Measurements from ENCODE around the gene KLHL3.

The KLHL3 gene

DNA sequence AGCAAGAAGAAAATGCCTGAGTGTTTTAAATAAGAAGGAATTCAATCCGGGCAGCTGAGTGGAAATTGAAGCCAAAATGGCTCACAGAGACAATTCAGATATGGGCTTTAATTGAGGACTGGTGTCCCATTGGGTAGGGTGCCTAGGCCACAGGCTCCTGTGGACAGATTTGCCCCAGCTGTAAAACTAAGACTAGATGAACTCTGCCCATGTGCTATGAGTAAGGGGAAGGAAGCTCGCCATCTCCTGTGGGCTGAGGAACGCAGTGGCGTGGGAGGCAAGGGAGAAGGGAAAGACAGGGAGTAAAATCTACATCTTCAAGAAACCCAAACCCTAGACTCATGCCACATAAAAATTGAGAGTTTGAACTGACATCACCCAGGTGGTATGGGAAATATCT is 66.1 kb downstream of the KLHL3 start:
- ATAC-seq (no peak), DNase-seq (ENCODE audit: low spot score in 2 of 2) (no peak)
- Mint-ChIP-seq H3K4me3 (no peak overlapping the region), H3K36me3 (no peaks in the 10 kb centered on the region), H3K9me3 (no peaks in the 10 kb centered on the region), H3K4me1 (peaks cover 11% of the 10 kb centered on the region), H3K27ac (no peak overlapping the region)

DNA sequence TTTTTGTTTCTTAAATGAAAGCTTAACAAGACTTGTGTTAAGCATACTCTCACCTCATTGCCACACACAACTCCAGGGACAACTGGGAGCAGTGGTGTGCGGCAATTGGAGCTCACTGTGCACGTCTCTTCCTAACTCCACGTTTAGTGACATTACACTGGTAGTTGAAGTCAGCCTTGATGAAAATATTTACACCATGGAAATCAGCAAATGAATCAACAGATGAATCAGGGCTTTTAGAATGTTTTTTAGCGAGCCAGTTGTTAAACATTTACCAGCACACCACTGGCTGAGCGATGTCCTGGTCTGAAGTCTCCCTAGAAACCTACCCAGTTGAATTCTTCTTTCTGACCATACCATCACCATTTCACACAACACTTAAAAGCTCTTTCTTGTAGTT is 67.3 kb downstream of the KLHL3 start:
- H3K36me3 Mint-ChIP-seq, result no peaks in the 10 kb centered on the region

DNA sequence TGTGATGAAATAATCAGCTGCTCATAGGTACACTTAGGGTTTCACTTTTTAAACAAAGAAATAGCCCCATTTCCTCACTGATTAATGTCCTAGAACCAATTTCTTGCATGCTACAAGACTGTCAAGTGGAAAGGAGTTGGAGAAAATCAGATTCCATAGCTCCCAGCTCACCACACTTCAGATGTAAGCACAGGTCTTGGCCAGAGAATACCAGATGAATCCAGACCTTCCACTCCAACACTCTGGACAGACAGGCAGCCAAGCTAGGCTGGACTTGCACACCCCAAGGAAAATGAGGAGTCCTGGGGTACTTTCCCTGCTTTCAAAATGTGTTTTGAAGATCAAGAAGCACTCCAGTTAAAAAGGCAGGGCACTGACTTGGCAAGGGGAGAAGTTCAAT is 68.5 kb downstream of the KLHL3 start:
- Mint-ChIP-seq H3K4me1 (peaks cover 11% of the 10 kb centered on the region), H3K36me3 (no peaks in the 10 kb centered on the region), H3K9me3 (no peaks in the 10 kb centered on the region), H3K27ac (no peak overlapping the region), H3K4me3 (no peak overlapping the region)
- no peak for ATAC-seq
- DNase-seq (ENCODE audit: low spot score in 2 of 2), result no peak

More for the DNA sequence above, 67.3 kb downstream of the KLHL3 start:
- Mint-ChIP-seq H3K4me1 (peaks cover 11% of the 10 kb centered on the region), H3K9me3 (no peaks in the 10 kb centered on the region), H3K27ac (peak overlapping the region; percentile 46), H3K4me3 (no peak overlapping the region)
- DNase-seq (ENCODE audit: low spot score in 2 of 2) (no peak), ATAC-seq (no peak)

DNA sequence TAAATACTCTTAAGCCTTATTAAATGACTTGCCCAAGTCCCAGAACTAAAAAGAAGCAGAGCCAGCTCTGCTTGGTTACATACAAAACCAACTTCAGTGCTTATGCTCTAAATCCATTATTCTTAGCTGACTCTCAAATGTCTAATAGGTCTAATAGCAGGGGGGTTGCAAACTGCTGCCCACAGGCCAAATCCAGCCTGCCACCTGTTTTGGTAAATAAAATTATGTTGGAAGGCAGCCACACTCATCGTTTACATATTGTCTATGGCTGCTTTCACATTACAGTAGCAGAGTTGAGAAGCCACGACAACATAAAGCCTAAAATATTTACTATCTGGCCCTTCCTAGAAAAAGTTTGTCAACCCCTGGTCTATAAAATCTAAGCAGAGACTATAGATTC is 69.0 kb downstream of the KLHL3 start:
- DNase-seq (ENCODE audit: low spot score in 2 of 2) (no peak), ATAC-seq (no peak)
- Mint-ChIP-seq H3K9me3 (no peaks in the 10 kb centered on the region), H3K36me3 (no peaks in the 10 kb centered on the region), H3K27ac (peak overlapping the region; percentile 54), H3K4me1 (peaks cover 11% of the 10 kb centered on the region), H3K4me3 (peak overlapping the region; percentile 12)

DNA sequence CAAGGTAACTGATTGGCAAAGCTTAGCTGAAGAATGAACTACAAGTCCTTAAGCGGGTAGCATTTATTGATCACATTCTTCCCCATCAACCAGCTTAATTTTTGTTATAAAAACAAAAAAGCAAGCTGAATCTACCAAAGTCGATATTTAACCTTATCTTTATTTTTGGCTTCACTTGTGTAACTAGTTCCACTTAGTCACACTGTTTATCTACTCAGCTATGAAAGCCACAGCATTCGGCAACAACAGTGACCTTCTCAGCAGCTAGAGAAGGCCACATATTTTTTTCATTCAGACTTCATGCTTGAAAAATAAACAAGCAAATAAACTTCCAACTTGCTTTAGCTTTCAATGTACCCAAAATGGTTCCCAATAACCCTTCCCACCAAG is 69.4 kb downstream of the KLHL3 start:
- ATAC-seq (peak; percentile 82), DNase-seq (ENCODE audit: low spot score in 2 of 2) (no peak)
- H3K9me3 Mint-ChIP-seq, result no peaks in the 10 kb centered on the region
- H3K27ac Mint-ChIP-seq, result peak overlapping the region; percentile 54
- peak overlapping the region; percentile 12 for H3K4me3 Mint-ChIP-seq
- H3K4me1 Mint-ChIP-seq, result peaks cover 11% of the 10 kb centered on the region
- H3K36me3 Mint-ChIP-seq, result no peaks in the 10 kb centered on the region

DNA sequence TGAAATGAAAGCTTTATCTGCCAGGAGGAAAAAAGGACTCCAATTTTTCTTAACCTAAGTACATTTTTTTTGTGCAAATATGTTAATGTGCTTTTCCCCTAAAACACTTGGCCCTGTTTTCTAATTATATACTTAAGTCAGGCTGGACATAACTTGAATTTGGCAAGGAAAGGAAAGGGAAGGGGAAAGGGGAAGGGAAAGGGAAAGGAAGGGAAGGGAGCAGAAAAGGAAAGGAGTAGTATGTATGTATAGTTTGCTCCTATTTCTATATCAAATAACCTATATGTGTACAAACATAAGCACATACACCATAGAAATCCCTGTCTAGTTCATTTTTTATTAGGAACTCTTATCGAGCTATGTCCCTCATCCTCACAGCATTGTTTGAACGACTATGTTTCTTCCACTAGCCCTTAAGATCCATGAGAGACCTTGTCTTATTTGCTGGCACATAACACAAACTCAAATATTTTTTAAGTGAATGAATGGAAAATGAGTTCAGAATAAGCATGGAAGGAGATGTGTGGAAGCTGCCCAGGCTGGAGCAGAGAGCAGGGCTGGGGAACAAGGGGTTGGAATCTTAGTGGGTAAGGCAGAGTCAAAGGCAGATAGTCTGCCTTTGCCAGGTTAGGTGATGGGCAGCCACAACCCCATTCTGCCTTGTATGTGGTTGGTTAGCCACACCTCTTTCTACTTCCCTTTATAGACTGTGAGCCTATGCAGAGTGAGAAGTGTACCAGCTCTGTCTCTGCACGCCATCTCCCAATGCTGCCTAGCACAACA is 70.0 kb downstream of the KLHL3 start:
- Mint-ChIP-seq H3K9me3 (no peaks in the 10 kb centered on the region), H3K4me3 (peak overlapping the region; percentile 12), H3K27ac (peak overlapping the region; percentile 54), H3K36me3 (no peaks in the 10 kb centered on the region), H3K4me1 (peaks cover 11% of the 10 kb centered on the region)
- ATAC-seq (peak; percentile 99), DNase-seq (ENCODE audit: low spot score in 2 of 2) (peak; percentile 8 to 50)

DNA sequence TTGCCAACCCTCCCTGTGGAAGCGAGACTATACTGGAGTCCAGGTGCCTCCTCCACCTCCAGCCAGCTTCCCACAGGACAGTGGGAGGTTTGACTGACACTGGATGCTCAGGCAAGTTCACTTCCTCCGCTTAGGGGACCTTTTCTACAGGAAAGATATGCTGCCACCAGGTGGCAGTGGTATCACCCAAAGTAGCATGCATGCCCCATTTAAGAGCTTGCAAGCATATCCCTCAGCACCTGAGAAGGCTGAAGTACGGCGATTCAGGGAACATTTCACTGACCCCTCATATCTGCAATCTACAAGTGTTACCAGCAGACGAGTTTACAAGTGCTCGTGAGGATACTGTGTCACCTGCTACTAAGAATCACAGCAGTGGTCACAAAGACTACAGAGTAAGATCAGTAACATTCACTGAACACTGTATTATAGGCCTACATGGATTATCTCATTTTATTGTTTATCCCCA is 75.5 kb downstream of the KLHL3 start:
- H3K27ac Mint-ChIP-seq, result no peak overlapping the region
- no peak overlapping the region for H3K4me3 Mint-ChIP-seq
- no peaks in the 10 kb centered on the region for H3K9me3 Mint-ChIP-seq
- peak; percentile 85 for ATAC-seq
- no peaks in the 10 kb centered on the region for H3K4me1 Mint-ChIP-seq
- DNase-seq (ENCODE audit: low spot score in 2 of 2), result peak; percentile 42 to 81
- no peaks in the 10 kb centered on the region for H3K36me3 Mint-ChIP-seq

DNA sequence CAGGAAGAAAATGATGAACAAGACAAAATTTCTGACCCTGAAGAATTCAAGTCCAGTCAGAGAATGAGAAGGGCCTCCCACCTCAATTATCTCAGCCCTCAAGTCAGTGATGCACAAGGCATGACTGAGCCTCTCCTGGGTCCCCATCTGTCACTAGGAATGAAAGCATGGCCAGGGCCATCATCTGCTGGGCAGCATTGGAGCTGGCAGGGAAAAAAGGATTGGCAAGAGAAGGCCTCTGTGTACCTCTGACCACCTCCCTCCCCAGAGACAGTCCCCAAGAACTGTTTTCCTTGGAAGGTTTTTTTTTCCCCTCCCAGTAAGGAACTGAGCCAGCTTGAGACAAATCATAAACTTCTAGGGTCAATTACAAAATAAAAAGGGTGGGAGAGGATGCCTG is 76.7 kb downstream of the KLHL3 start:
- no peak overlapping the region for H3K27ac Mint-ChIP-seq
- no peaks in the 10 kb centered on the region for H3K4me1 Mint-ChIP-seq
- H3K36me3 Mint-ChIP-seq, result no peaks in the 10 kb centered on the region
- H3K9me3 Mint-ChIP-seq, result no peaks in the 10 kb centered on the region
- DNase-seq (ENCODE audit: low spot score in 2 of 2) (no peak), ATAC-seq (no peak)
- H3K4me3 Mint-ChIP-seq, result no peak overlapping the region

DNA sequence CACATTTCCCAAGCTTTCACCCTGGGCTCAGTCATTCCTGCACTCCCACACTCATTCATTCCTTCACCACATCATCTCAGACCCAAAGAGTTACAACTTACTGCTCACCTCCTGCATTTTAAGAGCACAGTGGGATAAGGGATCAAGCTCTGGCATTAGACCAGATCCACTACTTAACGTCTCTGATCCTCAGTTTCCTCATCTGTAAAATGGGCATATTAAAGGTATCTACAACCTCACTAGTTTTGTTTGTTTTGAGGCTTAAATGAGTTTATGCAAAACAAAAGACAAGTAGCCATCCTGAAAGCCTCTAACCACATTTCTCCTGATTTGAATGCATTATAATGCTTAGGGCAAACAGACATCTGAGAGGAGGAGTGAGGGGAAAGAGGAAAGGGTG is 77.6 kb downstream of the KLHL3 start:
- Mint-ChIP-seq H3K4me1 (no peaks in the 10 kb centered on the region), H3K4me3 (no peak overlapping the region), H3K27ac (no peak overlapping the region), H3K9me3 (no peaks in the 10 kb centered on the region), H3K36me3 (no peaks in the 10 kb centered on the region)
- ATAC-seq (no peak), DNase-seq (ENCODE audit: low spot score in 2 of 2) (no peak)

DNA sequence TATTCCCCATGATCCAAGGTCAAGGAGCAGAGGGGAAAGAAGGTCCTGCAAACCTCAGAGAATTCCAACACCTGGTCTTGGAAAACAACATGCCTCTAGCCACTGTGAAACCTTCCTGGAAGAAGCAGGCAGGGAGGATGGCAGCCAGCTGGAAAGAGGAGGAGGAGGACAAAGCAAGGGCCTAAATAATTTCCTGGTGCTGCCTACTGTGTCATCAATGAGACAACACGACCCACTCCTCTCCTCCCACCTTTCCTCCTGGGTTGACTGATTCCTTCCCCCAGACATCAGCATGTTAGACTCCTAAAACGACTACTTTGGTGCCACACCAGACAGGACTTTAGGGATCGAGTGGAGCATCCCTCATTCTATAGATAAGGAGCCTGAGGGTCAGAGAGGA is 78.8 kb downstream of the KLHL3 start:
- Mint-ChIP-seq H3K4me3 (no peak overlapping the region), H3K4me1 (no peaks in the 10 kb centered on the region), H3K27ac (peak overlapping the region; percentile 33), H3K9me3 (no peaks in the 10 kb centered on the region), H3K36me3 (no peaks in the 10 kb centered on the region)
- ATAC-seq (no peak), DNase-seq (ENCODE audit: low spot score in 2 of 2) (no peak)

DNA sequence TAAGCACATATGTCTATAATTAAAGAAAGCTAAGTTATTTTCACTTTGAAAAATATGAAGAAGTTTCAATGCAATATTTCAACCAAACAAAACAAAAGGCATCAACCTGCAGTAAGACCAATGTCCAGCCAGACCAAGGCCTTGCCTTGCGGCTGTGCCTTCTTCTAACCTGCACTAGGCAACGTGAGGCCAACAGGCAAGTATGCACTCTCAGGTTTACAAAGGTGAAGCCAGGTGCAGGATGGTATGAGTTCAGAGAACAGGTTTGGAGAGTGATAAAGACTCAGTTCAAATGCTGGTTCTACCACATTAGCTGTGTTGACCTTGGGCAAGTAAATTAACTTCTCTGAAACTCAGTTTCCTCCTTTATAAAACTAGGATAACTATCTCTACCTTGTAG is 79.3 kb downstream of the KLHL3 start:
- no peak overlapping the region for H3K4me3 Mint-ChIP-seq
- no peaks in the 10 kb centered on the region for H3K4me1 Mint-ChIP-seq
- no peaks in the 10 kb centered on the region for H3K36me3 Mint-ChIP-seq
- no peaks in the 10 kb centered on the region for H3K9me3 Mint-ChIP-seq
- H3K27ac Mint-ChIP-seq, result no peak overlapping the region
- ATAC-seq (no peak), DNase-seq (ENCODE audit: low spot score in 2 of 2) (no peak)

DNA sequence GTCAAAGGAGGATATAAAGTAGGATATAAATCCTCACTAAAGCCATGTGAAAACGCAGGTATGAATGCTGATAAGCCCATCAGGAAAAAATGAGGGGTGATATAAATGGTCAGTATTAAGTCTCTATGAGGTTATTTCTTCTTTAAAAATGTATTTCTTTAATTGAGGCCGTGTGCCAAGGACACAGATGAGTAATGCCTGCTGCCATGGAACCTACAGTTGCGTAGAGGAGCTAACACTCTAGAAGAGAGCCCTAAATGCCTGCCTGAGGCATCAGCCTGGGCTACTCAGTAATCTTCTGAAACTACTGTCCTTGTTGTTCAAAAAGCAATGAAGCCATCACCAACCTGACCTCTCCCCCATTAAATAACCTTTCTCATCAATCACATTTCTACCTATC is 84.9 kb downstream of the KLHL3 start:
- DNase-seq (ENCODE audit: low spot score in 2 of 2) (no peak), ATAC-seq (no peak)
- H3K4me3 Mint-ChIP-seq, result no peak overlapping the region
- no peaks in the 10 kb centered on the region for H3K9me3 Mint-ChIP-seq
- H3K36me3 Mint-ChIP-seq, result no peaks in the 10 kb centered on the region
- H3K4me1 Mint-ChIP-seq, result no peaks in the 10 kb centered on the region
- no peak overlapping the region for H3K27ac Mint-ChIP-seq

DNA sequence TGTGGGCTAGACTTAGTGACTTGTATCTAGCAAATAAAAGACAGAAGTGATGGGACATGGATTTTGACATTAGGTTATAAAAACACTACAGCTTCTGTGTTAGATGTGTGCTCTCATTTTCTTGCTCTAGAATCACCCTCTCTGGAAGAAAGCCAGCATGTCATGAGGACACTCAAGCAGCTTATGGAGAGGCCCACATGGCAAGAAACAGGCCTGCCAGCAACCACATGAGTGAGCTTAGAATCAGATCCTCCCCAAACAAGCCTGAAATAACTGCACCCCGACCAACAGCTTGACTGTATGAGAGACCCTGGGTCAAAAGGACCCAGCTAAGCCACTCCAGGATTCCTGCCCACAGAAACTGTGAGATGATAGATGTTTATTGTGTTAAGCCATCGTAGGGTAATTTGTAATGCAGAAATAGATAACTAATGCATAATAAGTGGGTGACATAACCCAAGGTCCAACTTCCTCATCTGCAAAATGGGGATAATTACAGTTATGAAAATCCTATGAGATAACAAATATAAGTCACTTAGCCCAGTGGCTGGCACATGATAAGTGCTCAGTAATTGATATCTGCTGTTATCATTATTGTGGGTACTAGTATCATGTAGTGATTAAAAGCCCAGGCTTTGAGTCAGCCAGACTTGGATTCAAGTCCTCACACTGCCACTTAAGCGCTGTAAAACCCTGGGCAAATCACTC is 86.5 kb downstream of the KLHL3 start:
- no peaks in the 10 kb centered on the region for H3K4me1 Mint-ChIP-seq
- ATAC-seq (no peak), DNase-seq (ENCODE audit: low spot score in 2 of 2) (no peak)
- H3K4me3 Mint-ChIP-seq, result no peak overlapping the region
- H3K27ac Mint-ChIP-seq, result no peak overlapping the region
- H3K9me3 Mint-ChIP-seq, result no peaks in the 10 kb centered on the region
- H3K36me3 Mint-ChIP-seq, result no peaks in the 10 kb centered on the region

DNA sequence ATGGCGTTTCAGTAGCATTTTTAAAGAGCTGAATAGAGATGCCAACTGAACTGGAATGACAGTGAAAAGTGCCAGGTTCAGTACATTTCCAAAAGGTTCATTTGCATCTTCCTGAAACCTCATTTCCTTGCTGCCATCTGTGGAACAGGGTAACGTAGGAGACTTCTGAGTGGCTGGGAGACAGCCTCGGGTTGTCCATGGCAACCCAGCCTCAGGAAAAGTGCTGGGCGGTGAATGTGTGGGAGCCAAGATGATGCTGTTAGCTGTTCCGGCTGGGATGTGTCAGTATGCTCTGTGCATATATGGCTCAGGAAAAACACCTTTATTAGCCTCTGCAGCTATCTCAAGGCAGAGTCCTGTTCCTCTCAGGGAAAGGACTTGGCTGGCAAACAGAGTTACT is 87.5 kb downstream of the KLHL3 start:
- Mint-ChIP-seq H3K4me1 (no peaks in the 10 kb centered on the region), H3K4me3 (no peak overlapping the region), H3K9me3 (no peaks in the 10 kb centered on the region), H3K36me3 (no peaks in the 10 kb centered on the region), H3K27ac (no peak overlapping the region)
- ATAC-seq (no peak), DNase-seq (ENCODE audit: low spot score in 2 of 2) (no peak)

DNA sequence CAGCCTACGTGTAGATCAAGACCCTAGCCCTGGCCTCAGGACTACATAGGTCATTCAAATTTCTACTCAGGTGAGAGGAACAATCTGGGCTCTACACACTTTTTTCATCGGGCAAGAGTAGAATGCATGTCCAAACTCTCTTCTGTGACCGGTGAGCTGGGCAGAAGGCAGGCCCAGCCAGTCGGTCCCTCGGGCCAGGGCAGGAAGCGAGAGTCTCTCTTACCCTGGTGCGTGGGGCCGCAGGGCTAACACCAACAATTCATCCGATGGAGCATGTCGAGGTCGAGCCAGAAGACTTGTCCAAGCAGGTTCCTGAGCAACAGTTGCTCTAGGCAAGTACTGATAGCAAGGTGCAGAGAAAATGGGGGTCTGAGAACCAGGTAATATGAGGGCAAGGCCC is 88.5 kb downstream of the KLHL3 start:
- DNase-seq (ENCODE audit: low spot score in 2 of 2), result no peak
- H3K4me1 Mint-ChIP-seq, result no peaks in the 10 kb centered on the region
- no peaks in the 10 kb centered on the region for H3K9me3 Mint-ChIP-seq
- no peak for ATAC-seq
- no peaks in the 10 kb centered on the region for H3K36me3 Mint-ChIP-seq
- H3K4me3 Mint-ChIP-seq, result no peak overlapping the region
- no peak overlapping the region for H3K27ac Mint-ChIP-seq

DNA sequence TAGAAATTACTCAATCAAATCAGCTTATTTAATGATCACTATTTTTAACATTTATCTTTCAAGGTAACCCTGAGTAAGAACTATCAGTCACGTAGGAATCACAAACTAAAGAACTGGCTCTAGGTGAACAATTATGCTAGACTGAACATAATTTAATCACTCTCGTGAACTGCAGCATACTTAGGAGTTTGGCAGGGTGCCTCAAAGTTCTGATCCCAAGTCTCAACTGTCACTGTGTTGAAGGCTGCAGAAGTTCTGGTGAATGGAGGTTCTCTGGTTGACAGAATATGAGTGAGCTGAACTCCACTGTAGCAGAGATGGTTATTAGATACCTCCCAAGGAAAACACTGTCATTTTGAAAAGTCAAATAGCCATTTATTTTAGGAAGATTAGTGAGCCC is 89.1 kb downstream of the KLHL3 start:
- ATAC-seq, result no peak
- H3K9me3 Mint-ChIP-seq, result no peaks in the 10 kb centered on the region
- no peaks in the 10 kb centered on the region for H3K36me3 Mint-ChIP-seq
- H3K4me3 Mint-ChIP-seq, result no peak overlapping the region
- DNase-seq (ENCODE audit: low spot score in 2 of 2), result no peak
- no peaks in the 10 kb centered on the region for H3K4me1 Mint-ChIP-seq
- no peak overlapping the region for H3K27ac Mint-ChIP-seq
